Measurements from ENCODE around the gene GRK5.

DNA sequence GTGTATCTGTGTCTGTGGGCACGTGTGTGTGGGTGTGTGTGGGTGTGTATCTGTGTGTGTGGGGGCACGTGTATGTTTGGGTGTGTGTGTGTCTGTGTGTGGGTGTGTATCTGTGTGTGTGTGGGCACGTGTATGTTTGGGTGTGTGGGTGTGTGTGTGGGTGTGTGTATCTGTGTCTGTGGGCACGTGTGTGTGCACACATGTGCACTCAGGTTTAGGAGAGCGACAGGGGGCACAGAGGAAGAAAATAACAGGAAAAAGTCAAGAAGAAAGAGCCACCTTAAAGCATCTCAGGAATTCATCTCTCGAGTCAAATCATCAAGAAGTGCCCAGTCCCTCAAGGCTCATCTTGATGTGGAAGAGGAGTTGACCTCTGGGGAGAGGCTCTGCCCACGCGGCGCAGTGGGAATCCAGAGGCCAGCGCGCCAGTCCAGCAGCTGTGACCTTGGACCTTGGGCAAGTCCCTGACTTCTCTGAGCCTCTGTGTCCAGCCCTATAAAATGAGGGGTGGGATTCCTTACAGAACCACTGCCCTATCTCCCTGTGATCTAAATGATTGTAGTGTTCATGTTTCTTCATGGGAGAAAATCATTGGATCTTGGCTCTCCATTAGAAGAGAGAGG lies 187.4 kb downstream of the GRK5 start:
- TF ChIP-seq, protein P1, sequence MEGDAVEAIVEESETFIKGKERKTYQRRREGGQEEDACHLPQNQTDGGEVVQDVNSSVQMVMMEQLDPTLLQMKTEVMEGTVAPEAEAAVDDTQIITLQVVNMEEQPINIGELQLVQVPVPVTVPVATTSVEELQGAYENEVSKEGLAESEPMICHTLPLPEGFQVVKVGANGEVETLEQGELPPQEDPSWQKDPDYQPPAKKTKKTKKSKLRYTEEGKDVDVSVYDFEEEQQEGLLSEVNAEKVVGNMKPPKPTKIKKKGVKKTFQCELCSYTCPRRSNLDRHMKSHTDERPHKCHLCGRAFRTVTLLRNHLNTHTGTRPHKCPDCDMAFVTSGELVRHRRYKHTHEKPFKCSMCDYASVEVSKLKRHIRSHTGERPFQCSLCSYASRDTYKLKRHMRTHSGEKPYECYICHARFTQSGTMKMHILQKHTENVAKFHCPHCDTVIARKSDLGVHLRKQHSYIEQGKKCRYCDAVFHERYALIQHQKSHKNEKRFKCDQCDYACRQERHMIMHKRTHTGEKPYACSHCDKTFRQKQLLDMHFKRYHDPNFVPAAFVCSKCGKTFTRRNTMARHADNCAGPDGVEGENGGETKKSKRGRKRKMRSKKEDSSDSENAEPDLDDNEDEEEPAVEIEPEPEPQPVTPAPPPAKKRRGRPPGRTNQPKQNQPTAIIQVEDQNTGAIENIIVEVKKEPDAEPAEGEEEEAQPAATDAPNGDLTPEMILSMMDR (IDR thresholded peaks at IDR 0.05), result no peak
- TF ChIP-seq POLR2A (IDR thresholded peaks at IDR 0.05), result no peak

All from lower leg skin (tissue), 3 donors.